HG02852 (cell line): ENCODE data around the gene EMC10.
"Not testable (repeated sequence)": the region's sequence is repeated elsewhere in the genome, so short reads cannot be mapped to it uniquely, and the experiment has no call there.

ENCODE experiments used
- ATAC-seq: cut with Tn5 transposase; IDR thresholded peaks from one replicate; pipeline ENCODE4 v1.9.1; 2021; ENCODE audit warnings: mild to moderate bottlenecking, moderate library complexity; ENCODE audit not compliant: unreplicated experiment

Gene EMC10

DNA sequence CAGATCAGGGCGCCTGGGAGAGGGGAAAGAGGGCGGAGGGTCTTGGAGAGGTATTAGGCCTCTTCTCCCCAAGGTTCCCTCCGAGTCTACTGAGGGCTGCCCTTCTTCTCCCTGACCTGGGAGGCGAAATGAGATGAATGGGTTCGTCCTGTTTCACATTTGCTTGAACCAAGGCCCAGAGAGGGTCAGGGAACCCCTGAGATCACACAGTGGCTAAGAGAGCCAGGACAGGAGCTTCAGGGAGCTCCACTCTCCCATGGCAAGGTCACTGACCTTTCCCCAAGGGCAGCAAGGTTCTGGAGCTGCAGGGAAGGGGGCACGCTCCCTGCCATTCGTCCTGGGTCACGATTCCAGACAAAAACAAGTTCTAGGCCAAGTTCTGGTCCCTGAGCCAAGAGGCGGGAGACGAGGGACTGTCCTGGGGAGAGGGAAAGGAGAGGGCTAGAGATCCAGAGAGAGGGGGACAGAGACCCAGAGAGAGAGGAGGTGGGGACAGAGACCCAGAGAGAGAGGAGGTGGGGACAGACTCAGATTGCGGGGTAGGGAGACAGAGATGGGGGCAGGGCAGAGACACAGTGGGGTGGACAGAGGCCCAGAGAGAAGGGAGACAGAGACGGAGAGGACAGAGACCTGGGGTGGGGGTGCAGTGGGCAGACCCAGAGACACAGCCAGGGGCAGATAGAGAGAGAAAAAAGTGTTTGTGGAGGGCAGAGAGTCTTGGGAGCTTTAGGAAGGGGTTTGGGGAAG is 36.9 kb downstream of the EMC10 start:
- no peak for ATAC-seq

- no peak for ATAC-seq
Observed at GRCh38 chr19:50513746-50514345, 37.5 kb downstream of the EMC10 start, which contains the start of gene ASPDH. Gene ASPDH (minus strand): TSS chr19:50513913. CDS start chr19:50513823, 90 bp downstream.

DNA sequence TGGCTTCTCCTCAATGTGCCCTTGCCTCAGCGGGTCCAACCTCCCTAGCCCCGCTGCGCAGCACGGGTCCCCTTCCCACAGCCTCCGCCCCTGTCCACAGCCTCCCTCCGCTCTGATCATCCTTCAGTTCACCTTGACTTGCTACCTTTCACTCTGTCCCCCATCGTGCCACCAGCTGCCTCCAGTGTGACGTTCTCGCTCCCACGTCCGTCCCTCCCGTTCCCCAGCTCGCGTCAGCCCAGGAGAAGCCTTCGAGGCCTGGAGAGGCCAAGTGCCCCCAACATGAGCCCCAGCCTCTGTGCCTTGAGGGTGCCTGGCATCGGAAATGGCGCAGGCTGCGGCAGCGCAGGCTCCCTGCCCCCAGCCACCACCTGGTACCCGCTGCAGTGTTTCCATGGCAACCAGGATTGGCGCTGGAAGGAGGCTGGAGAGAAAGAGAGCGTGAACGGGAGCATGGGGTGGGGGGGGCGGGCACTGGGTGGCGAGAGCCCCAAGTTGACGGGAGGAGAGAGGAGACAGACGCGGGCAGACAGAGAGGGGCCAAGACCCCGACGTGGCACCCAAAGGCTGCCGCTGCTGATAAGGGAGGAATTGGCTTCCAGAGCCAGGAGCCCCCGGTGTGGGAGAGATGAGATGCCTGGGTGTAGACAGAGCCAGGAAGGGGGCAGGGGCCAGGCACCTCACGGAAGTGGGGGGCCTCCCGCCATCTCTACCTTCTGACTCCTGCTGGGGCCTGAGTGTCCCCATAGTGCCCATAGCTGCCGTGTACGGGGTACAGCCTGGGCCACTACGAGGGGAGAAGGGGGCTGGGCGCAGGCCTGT is 38.2 kb downstream of the EMC10 start:
- ATAC-seq = no peak

- no peak for ATAC-seq
Observed at GRCh38 chr19:50515168-50515561, 38.9 kb downstream of the EMC10 start.

GRCh38 chr19:50516456-50516855 is 40.1 kb downstream of the EMC10 start:
- no peak for ATAC-seq

GRCh38 chr19:50516964-50517703 is 40.8 kb downstream of the EMC10 start:
- no peak for ATAC-seq

- no peak for ATAC-seq
Observed at GRCh38 chr19:50517704-50518075, 41.4 kb downstream of the EMC10 start.

DNA sequence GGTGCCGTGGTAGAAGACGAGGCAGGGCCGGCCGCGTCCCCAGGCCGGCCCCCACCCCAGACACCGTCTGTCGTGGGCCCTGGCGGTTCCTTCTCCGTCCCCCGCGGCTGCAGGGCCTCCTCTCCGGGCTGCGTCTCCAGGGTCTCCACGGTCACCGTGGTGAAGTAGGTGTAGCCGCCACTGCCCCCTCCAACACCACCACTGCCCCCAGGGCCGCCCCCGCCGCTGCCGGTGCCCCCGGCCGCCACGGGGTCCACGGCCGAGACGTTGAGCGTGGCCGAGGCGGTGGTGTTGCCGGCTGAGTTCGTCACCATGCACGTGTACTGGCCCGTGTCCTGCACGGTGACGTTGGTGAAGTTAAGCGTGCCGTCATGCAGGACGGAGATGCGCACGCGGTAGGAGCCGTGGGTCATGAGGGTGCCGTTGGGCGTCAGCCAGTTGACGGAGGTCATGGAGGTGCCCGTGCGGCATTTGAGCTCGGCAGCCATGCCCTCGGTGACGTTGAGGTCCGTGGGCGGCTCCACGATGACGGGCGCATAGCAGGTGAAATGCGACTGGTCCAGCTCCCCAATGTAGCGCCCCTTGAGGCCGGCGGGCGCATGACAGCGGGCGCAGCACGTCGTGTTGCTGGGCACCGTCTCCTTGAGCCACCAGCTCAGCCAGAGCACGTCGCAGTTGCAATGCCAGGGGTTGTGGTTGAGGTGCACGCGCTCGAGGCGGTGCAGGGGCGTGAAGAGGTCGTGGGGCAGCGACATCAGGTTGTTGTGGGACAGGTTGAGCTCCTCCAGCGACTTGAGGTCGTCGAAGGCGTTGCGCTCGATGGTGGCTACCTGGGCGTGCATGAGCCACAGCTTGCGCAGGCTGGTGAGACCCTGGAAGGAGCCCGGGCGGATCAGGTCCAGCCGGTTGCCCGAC is 42.0 kb downstream of the EMC10 start:
- no peak for ATAC-seq

- ATAC-seq = no peak
Observed at GRCh38 chr19:50519006-50519575, 42.8 kb downstream of the EMC10 start.

DNA sequence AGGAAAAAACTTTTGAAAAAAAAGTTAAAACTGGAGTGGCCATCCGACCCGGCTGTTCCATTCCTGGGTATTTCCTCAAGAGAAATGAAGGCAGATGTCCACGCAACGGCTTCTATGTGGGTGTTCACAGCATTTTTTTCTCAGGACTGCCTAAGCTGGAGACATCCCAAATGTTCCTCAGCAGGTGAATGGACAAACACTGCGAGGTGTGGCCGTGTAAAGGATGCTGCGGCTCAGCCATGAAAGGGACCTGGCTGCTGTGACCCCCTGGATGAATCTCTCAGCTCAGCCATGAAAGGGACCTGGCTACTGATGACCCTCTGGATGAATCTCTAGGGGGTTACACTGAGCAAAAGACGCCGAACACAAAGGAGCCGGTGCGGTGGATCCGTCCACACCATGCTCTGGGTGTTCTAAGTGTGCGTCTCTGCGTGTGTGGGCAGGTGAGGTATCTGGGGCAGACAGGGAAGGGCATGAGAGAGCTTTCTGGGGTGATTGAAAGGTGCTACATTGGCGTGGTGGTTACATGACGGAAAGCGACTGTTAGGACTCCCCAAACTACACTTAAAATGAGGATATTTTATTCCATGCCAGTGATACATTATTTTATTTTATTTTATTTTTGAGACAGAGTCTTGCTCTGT is 44.6 kb downstream of the EMC10 start:
- ATAC-seq = no peak

- ATAC-seq = no peak
Observed at GRCh38 chr19:50522881-50523280, 46.6 kb downstream of the EMC10 start.

GRCh38 chr19:50528052-50528451 is 51.7 kb downstream of the EMC10 start:
- ATAC-seq = not testable (repeated sequence)

- no peak for ATAC-seq
Observed at GRCh38 chr19:50531171-50531612, 54.9 kb downstream of the EMC10 start.

- no peak for ATAC-seq
Observed at GRCh38 chr19:50532952-50533351, 56.6 kb downstream of the EMC10 start.

- ATAC-seq = no peak
Observed at GRCh38 chr19:50534478-50534877, 58.2 kb downstream of the EMC10 start.

- ATAC-seq = no peak
Observed at GRCh38 chr19:50535672-50536187, 59.4 kb downstream of the EMC10 start.

DNA sequence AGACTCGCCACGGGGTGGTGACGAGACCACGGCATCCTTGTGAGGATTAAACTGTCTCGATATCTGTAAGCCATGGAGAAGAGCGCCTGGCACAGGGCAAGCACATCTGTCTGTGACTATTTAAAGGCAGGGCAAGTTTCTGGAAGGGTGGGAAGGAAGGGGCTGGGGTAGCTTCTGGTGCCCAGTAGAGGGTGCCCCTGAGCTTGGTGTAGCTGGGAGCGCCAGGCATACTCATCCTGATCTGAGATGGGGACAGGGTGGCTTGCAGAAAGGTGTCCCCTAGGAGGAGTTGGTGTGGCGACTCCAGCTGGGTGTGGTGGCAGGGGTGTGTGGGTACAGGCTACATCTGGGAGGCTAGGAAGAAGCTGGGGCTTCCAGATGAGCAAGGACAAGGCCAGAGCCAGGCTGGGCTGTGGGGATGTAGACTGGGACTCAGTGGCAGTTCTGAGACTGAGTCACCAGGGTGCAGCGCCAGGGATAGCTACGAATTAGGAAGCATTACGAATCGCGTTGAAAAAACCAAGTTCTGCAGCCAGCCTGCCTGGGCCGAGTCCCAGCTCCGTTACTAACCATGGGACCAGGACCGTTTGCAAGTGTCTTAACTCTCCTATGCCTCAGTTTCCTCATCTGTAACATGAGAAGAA is 60.5 kb downstream of the EMC10 start:
- no peak for ATAC-seq

- ATAC-seq = no peak
Observed at GRCh38 chr19:50537306-50537685, 61.0 kb downstream of the EMC10 start.
